HG03521 (cell line): Measurements from ENCODE around the gene ZNF155.
"Not testable (repeated sequence)": the region's sequence is repeated elsewhere in the genome, so short reads cannot be mapped to it uniquely, and the experiment has no call there.

Source experiments
- ATAC-seq: cut with Tn5 transposase; IDR thresholded peaks from one replicate; pipeline ENCODE4 v1.9.1; 2021; ENCODE audit warnings: mild to moderate bottlenecking, moderate library complexity; ENCODE audit not compliant: unreplicated experiment

The ZNF155 gene

GRCh38 chr19:43983912-43984686 is at the start of gene ZNF155:
ZNF155 (plus strand) TSS chr19:43984188; CDS start chr19:43988544, 4,356 bp downstream.
- ATAC-seq: peak; percentile 83

- ATAC-seq: peak; percentile 88
Observed at GRCh38 chr19:43934985-43935708, 48.8 kb upstream of the ZNF155 start, which contains the start of gene ZNF45. ZNF45 (minus strand) TSS chr19:43935282; CDS start chr19:43922185, 13,097 bp downstream.

GRCh38 chr19:43936188-43936587 is 47.8 kb upstream of the ZNF155 start:
- ATAC-seq: no peak

- ATAC-seq: no peak
Observed at GRCh38 chr19:43939557-43940260, 44.3 kb upstream of the ZNF155 start.

GRCh38 chr19:43940719-43941118 is 43.3 kb upstream of the ZNF155 start:
- ATAC-seq: no peak

GRCh38 chr19:43941209-43941608 is 42.8 kb upstream of the ZNF155 start:
- ATAC-seq: no peak

GRCh38 chr19:43947412-43947811 is 36.6 kb upstream of the ZNF155 start:
- ATAC-seq: not testable (repeated sequence)

GRCh38 chr19:43949803-43950202 is 34.2 kb upstream of the ZNF155 start:
- ATAC-seq: not testable (repeated sequence)

GRCh38 chr19:43950834-43951645 is 32.9 kb upstream of the ZNF155 start, which contains the start of gene ZNF221:
ZNF221 (plus strand) TSS chr19:43951228; CDS start chr19:43962727, 11,499 bp downstream.
- peak; percentile 67 for ATAC-seq

- ATAC-seq: no peak
Observed at GRCh38 chr19:43956827-43957226, 27.2 kb upstream of the ZNF155 start.

- no peak for ATAC-seq
Observed at GRCh38 chr19:43957891-43958290, 26.1 kb upstream of the ZNF155 start.

GRCh38 chr19:43960411-43960810 is 23.6 kb upstream of the ZNF155 start:
- ATAC-seq: no peak

GRCh38 chr19:43966079-43966694 is 17.8 kb upstream of the ZNF155 start:
- no peak for ATAC-seq

- no peak for ATAC-seq
Observed at GRCh38 chr19:43976732-43977131, 7.3 kb upstream of the ZNF155 start.

GRCh38 chr19:43983544-43983911 is 460 bp upstream of the ZNF155 start:
- no peak for ATAC-seq

GRCh38 chr19:43984687-43985000 is 656 bp downstream of the ZNF155 start:
- no peak for ATAC-seq

- no peak for ATAC-seq
Observed at GRCh38 chr19:43997631-43998290, 13.8 kb downstream of the ZNF155 start.

- no peak for ATAC-seq
Observed at GRCh38 chr19:44002212-44002565, 18.2 kb downstream of the ZNF155 start.

GRCh38 chr19:44002566-44003460 is 18.8 kb downstream of the ZNF155 start, which contains the start of gene ZNF230:
ZNF230 (plus strand) TSS chr19:44002957; CDS start chr19:44007079, 4,122 bp downstream.
- ATAC-seq: peak; percentile 92
